Mucosa of rectum (tissue), 2 donors: ENCODE measurements around the gene PAM16.
A peak's percentile ranks its signal among the peaks of the same experiment; 100 is the strongest.

Experiments
- H3K27ac ChIP-seq, 2 donors: one replicate each; pipeline ENCODE4 v1.7.0; 2013; ENCODE audit warnings: inconsistent platforms in 2 of 2, low read depth in 2 of 2, low read length in 2 of 2
- H3K27me3 ChIP-seq, 2 donors: one replicate each; pipeline ENCODE4 v1.7.0; 2013; ENCODE audit warnings: low read length in 2 of 2; ENCODE audit not compliant: control insufficient read depth in 2 of 2, insufficient read depth in 2 of 2
- H3K36me3 ChIP-seq, 2 donors: one replicate each; pipeline ENCODE4 v1.7.0; 2013; ENCODE audit warnings: low read length in 2 of 2; ENCODE audit not compliant: control insufficient read depth in 2 of 2, insufficient read depth in 2 of 2
- H3K4me1 ChIP-seq, 2 donors: one replicate each; pipeline ENCODE4 v1.7.0; 2013; ENCODE audit warnings: low read length in 2 of 2, mild to moderate bottlenecking in 1 of 2; ENCODE audit not compliant: control insufficient read depth in 2 of 2, insufficient read depth in 2 of 2
- H3K4me3 ChIP-seq, 2 donors: one replicate each; pipeline ENCODE4 v1.7.0; 2013; ENCODE audit warnings: low read length in 2 of 2
- H3K9ac ChIP-seq, 2 donors: one replicate each; pipeline ENCODE4 v1.7.0; 2013; ENCODE audit warnings: low read length in 2 of 2, low read depth in 1 of 2, mild to moderate bottlenecking in 1 of 2
- H3K9me3 ChIP-seq, 2 donors: one replicate each; pipeline ENCODE4 v1.7.0; 2013; ENCODE audit warnings: low read length in 2 of 2; ENCODE audit not compliant: control insufficient read depth in 2 of 2
- donor health status: healthy.
- donor health status: Normal muscosa, but diverticular disease.

Gene PAM16

GRCh38 chr16:4318451-4318910 is 32.6 kb downstream of the PAM16 start:
- Histone ChIP-seq H3K4me3 (no peak overlapping the region), H3K27ac (peak overlapping the region in 1 of 2 donors; percentile 11), H3K9ac (no peak overlapping the region), H3K9me3 (no peaks in the 10 kb centered on the region), H3K36me3 (no peaks in the 10 kb centered on the region), H3K4me1 (peaks cover 11 to 21% of the 10 kb centered on the region in 2 donors), H3K27me3 (peaks cover 8 to 16% of the 10 kb centered on the region in 2 donors)

- peak overlapping the region in 1 of 2 donors; percentile 50 for H3K4me3 ChIP-seq
- H3K4me1 ChIP-seq = peaks cover 11 to 21% of the 10 kb centered on the region in 2 donors
These were observed 33.3 kb downstream of the PAM16 start for GRCh38 chr16:4317532-4318450.

DNA sequence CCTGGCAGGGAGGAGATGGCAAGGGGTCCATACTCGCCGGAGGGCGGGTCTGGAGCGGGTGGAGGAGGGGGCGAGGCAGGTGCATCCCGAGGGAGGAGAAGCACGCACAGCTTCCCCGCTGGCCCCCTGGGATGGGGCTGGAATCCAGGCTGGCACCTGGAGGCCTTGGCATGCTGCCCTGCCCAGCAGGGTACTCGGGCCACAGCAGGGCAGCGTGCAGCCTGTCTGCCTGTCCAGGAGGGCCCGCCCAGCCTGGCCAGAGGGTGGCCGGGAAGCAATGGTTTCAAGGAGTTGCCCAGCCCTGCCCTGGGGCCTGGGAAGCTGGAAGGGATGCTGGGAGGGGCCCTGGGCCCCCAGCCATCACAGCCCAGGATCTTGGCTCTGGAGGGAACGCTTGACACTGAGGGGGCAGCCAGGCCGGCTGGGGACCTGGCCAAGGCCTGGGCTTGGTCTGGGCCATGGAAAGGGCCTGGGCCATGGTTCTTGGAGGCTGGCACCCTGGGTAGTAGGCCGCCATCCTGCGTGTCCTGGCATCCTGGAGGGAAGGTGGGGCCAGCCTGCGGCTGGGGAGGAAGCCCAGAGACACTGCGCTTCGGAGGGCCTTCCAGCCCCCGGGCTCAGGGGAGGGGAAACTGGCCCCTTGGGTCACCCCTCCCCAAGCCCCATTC is 34.1 kb downstream of the PAM16 start:
- Histone ChIP-seq H3K9me3 (no peaks in the 10 kb centered on the region), H3K36me3 (no peaks in the 10 kb centered on the region), H3K4me1 (peaks cover 11 to 21% of the 10 kb centered on the region in 2 donors), H3K27ac (peak overlapping the region; percentile 15 to 63), H3K27me3 (peaks cover 8 to 16% of the 10 kb centered on the region in 2 donors), H3K4me3 (peak overlapping the region; percentile 43 to 50), H3K9ac (peak overlapping the region; percentile 24 to 51)

More at GRCh38 chr16:4317532-4318450, 33.3 kb downstream of the PAM16 start:
- peak overlapping the region in 1 of 2 donors; percentile 14 for H3K9ac ChIP-seq
- H3K36me3 ChIP-seq = no peaks in the 10 kb centered on the region
- H3K27me3 ChIP-seq = peaks cover 8 to 16% of the 10 kb centered on the region in 2 donors
- H3K27ac ChIP-seq = peak overlapping the region in 1 of 2 donors; percentile 63
- no peaks in the 10 kb centered on the region for H3K9me3 ChIP-seq

GRCh38 chr16:4316108-4316863 is 34.8 kb downstream of the PAM16 start:
- Histone ChIP-seq H3K4me1 (peaks cover 11 to 21% of the 10 kb centered on the region in 2 donors), H3K9me3 (no peaks in the 10 kb centered on the region), H3K9ac (peak overlapping the region; percentile 24 to 51), H3K27ac (peak overlapping the region; percentile 15 to 63), H3K36me3 (no peaks in the 10 kb centered on the region), H3K27me3 (peaks cover 8 to 19% of the 10 kb centered on the region in 2 donors), H3K4me3 (peak overlapping the region; percentile 43 to 50)

DNA sequence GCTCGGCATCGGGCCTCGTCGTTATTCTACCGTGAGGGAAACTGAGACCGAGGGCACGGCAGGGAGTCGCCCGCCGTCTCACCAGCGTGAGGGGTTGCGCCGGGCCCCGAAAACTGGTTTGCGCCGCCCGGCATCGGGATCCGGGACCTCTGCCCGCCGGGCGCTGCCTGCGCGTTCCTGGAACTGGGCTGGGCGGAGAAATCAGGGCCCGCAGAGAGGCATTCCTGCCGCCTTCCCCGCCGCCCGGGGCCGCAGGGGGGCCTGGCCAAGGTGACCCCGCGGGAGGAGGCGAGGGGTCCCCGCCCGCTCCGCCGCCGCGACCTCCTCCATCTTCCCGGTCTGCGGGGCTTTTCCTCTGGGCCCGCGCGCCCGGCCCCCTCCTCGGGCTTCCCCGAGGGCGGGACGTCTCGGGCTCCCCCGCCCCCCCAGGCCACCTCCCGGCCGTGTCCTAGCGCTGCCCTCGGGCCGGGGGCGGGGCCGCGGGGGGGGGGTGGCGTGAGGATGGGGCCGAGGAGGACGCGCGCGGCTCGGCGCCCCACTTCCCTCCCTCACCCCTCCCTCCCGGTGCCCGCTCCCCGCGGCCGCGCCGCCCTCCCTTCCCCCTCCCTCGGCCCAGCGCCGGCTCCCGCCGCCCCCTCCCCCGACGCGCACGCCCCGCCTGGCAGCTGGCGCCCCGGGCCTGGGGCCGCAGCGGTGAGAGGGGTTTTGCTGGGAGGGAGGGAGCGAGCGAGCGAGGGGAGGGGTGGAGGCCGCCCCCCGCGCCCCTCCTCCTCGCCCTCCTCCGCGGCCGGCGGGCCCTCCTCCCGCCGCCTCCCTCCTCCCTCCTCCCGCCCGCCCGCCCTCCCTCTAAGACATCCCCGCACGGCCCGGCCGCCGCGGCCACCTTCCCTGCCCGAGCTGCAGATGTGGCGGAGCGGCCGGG is 35.7 kb downstream of the PAM16 start, which contains the start of gene GLIS2:
TSS of gene GLIS2 (plus strand) at position 882 of the 922 bp plus-strand sequence. CDS start 16,214 bp downstream, outside the sequence.
- H3K4me1 ChIP-seq = peaks cover 11 to 20% of the 10 kb centered on the region in 2 donors

DNA sequence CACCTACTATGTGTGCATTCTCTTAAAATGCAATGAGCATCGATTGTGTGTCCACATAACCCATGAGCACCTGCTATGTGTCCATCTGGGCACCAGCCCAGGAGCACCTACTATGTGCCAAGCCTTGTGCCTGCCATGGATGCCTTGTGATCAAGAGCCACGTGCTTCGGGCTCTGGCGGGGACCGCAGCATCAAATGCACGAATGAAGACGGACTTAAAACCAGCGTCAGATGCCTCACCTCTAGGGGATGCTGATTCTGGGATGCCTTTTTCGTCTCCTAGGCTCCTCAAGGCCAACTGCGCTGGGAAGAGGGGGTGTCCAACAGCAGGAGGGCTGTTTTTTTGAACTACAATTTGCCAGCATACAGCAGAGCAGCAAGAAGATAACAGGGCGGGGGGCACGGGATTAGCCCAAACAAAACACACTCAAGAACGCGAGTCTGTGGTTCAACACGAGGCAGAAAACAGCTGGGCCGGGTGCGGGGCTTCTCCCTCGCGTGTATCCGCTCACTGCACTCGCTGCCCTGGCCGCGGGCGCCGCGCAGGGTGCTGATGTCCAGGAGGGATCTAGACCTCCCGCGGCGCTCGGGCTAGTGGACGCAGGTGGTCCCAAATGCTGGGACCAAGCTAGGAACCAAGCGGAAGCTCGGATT is 36.5 kb downstream of the PAM16 start:
- Histone ChIP-seq H3K27ac (peak overlapping the region; percentile 61 to 68), H3K4me3 (peak overlapping the region; percentile 50 to 60), H3K27me3 (peaks cover 8 to 21% of the 10 kb centered on the region in 2 donors), H3K9ac (peak overlapping the region; percentile 38 to 51), H3K4me1 (peaks cover 11 to 21% of the 10 kb centered on the region in 2 donors), H3K9me3 (no peaks in the 10 kb centered on the region), H3K36me3 (no peaks in the 10 kb centered on the region)

More for the DNA sequence above, 35.7 kb downstream of the PAM16 start, which contains the start of gene GLIS2:
- Histone ChIP-seq H3K9ac (peak within 1 kb of the TSS; percentile 38 to 51), H3K27ac (peak within 1 kb of the TSS; percentile 61 to 68), H3K36me3 (no peaks in the 10 kb centered on the region), H3K4me3 (peak within 1 kb of the TSS; percentile 50 to 60), H3K27me3 (peaks cover 8 to 21% of the 10 kb centered on the region in 2 donors), H3K9me3 (no peaks in the 10 kb centered on the region)

GRCh38 chr16:4313563-4314531 is 37.3 kb downstream of the PAM16 start:
- Histone ChIP-seq H3K4me1 (peaks cover 7 to 15% of the 10 kb centered on the region in 2 donors), H3K9me3 (no peaks in the 10 kb centered on the region), H3K9ac (no peak overlapping the region), H3K27me3 (peaks cover 8 to 18% of the 10 kb centered on the region in 2 donors), H3K4me3 (peak overlapping the region in 1 of 2 donors; percentile 50), H3K27ac (no peak overlapping the region), H3K36me3 (no peaks in the 10 kb centered on the region)

DNA sequence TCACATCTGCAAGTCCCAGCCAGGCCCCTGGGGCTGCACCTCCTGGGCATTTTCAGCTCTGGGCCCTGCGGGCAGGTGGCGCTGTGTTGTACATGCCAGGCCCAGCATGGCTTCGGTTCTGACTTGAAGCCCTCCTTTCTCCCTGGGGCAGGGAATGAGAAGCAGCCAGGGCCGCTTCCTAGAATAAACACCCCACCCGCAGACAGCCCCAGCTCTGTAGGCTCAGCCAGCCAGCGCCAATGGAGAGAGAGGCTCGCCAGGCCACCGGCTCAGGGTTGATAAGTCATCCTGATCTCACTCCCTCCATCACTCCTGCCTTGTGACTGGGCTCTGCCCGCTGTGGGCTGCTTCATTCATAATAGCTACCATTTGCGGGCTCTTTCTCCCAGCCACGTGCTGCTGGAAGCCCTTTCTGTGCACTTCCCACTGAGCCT is 41.3 kb downstream of the PAM16 start:
- no peak overlapping the region for H3K27ac ChIP-seq
- H3K4me3 ChIP-seq = no peak overlapping the region
- no peak overlapping the region for H3K9ac ChIP-seq
- H3K36me3 ChIP-seq = no peaks in the 10 kb centered on the region
- peaks cover 7 to 9% of the 10 kb centered on the region in 2 donors for H3K4me1 ChIP-seq
- no peaks in the 10 kb centered on the region for H3K9me3 ChIP-seq
- peaks cover 8 to 14% of the 10 kb centered on the region in 2 donors for H3K27me3 ChIP-seq
